ES-I3 (cell line): Measurements from ENCODE around the gene PLPP4.

Source experiments
- H3K36me3 ChIP-seq: 2 replicates; pipeline ENCODE4 v1.6.1; 2013; ENCODE audit warnings: mild to moderate bottlenecking, low read length, control low read depth, moderate library complexity; ENCODE audit not compliant: insufficient read depth
- H3K4me1 ChIP-seq: 2 replicates; pipeline ENCODE4 v1.6.1; 2013; ENCODE audit warnings: mild to moderate bottlenecking, control low read depth, low read length; ENCODE audit not compliant: insufficient read depth
- H3K9ac ChIP-seq: 2 replicates; pipeline ENCODE4 v1.6.1; 2013; ENCODE audit warnings: low read depth, mild to moderate bottlenecking, low read length, moderate library complexity
- H3K9me3 ChIP-seq: 2 replicates; pipeline ENCODE4 v1.6.1; 2013; ENCODE audit warnings: mild to moderate bottlenecking, low read length, moderate library complexity; ENCODE audit not compliant: control insufficient read depth, insufficient read depth

PLPP4 gene

GRCh38 chr10:120436439-120437112, 20.5 kb upstream of the PLPP4 start:
- H3K4me1 ChIP-seq = no peaks in the 10 kb centered on the region
- no peaks in the 10 kb centered on the region for H3K36me3 ChIP-seq
- no peak overlapping the region for H3K9ac ChIP-seq
- no peaks in the 10 kb centered on the region for H3K9me3 ChIP-seq

GRCh38 chr10:120437541-120437940, 19.5 kb upstream of the PLPP4 start:
- Histone ChIP-seq H3K9me3 (no peaks in the 10 kb centered on the region), H3K4me1 (no peaks in the 10 kb centered on the region), H3K36me3 (no peaks in the 10 kb centered on the region), H3K9ac (no peak overlapping the region)

- no peaks in the 10 kb centered on the region for H3K9me3 ChIP-seq
- H3K4me1 ChIP-seq = no peaks in the 10 kb centered on the region
- no peak overlapping the region for H3K9ac ChIP-seq
- H3K36me3 ChIP-seq = no peaks in the 10 kb centered on the region
Measured at GRCh38 chr10:120451968-120452367, 5.1 kb upstream of the PLPP4 start.

GRCh38 chr10:120453319-120453718, 3.7 kb upstream of the PLPP4 start:
- Histone ChIP-seq H3K36me3 (no peaks in the 10 kb centered on the region), H3K4me1 (no peaks in the 10 kb centered on the region), H3K9ac (no peak overlapping the region), H3K9me3 (no peaks in the 10 kb centered on the region)

- no peaks in the 10 kb centered on the region for H3K4me1 ChIP-seq
Measured at GRCh38 chr10:120453886-120454285, 3.1 kb upstream of the PLPP4 start.

GRCh38 chr10:120455004-120455403, 2.0 kb upstream of the PLPP4 start:
- no peaks in the 10 kb centered on the region for H3K9me3 ChIP-seq
- H3K4me1 ChIP-seq = no peaks in the 10 kb centered on the region
- H3K36me3 ChIP-seq = no peaks in the 10 kb centered on the region
- H3K9ac ChIP-seq = no peak overlapping the region

More at GRCh38 chr10:120453886-120454285, 3.1 kb upstream of the PLPP4 start:
- H3K9ac ChIP-seq = no peak overlapping the region
- H3K9me3 ChIP-seq = no peaks in the 10 kb centered on the region
- H3K36me3 ChIP-seq = no peaks in the 10 kb centered on the region

- H3K4me1 ChIP-seq = no peaks in the 10 kb centered on the region
- H3K9me3 ChIP-seq = no peaks in the 10 kb centered on the region
- no peaks in the 10 kb centered on the region for H3K36me3 ChIP-seq
- no peak overlapping the region for H3K9ac ChIP-seq
Measured at GRCh38 chr10:120455606-120456005, 1.4 kb upstream of the PLPP4 start.

- Histone ChIP-seq H3K9me3 (no peaks in the 10 kb centered on the region), H3K4me1 (no peaks in the 10 kb centered on the region), H3K9ac (peak overlapping the region; percentile 63), H3K36me3 (no peaks in the 10 kb centered on the region)
Measured at GRCh38 chr10:120456143-120456625, 843 bp upstream of the PLPP4 start.

- peak overlapping the region; percentile 60; the same call in 1 of the 2 replicates for H3K9ac ChIP-seq
- H3K4me1 ChIP-seq = no peaks in the 10 kb centered on the region
- H3K36me3 ChIP-seq = no peaks in the 10 kb centered on the region
- H3K9me3 ChIP-seq = no peaks in the 10 kb centered on the region
Measured at GRCh38 chr10:120457431-120458172, 575 bp downstream of the PLPP4 start.

GRCh38 chr10:120458432-120458831, 1.4 kb downstream of the PLPP4 start:
- no peak overlapping the region for H3K9ac ChIP-seq

GRCh38 chr10:120459185-120459584, 2.2 kb downstream of the PLPP4 start:
- Histone ChIP-seq H3K36me3 (no peaks in the 10 kb centered on the region), H3K4me1 (no peaks in the 10 kb centered on the region), H3K9ac (no peak overlapping the region), H3K9me3 (no peaks in the 10 kb centered on the region)

More at GRCh38 chr10:120458432-120458831, 1.4 kb downstream of the PLPP4 start:
- Histone ChIP-seq H3K36me3 (no peaks in the 10 kb centered on the region), H3K9me3 (no peaks in the 10 kb centered on the region), H3K4me1 (no peaks in the 10 kb centered on the region)

- Histone ChIP-seq H3K9me3 (no peaks in the 10 kb centered on the region), H3K4me1 (no peaks in the 10 kb centered on the region), H3K9ac (no peak overlapping the region), H3K36me3 (no peaks in the 10 kb centered on the region)
Measured at GRCh38 chr10:120460186-120460585, 3.2 kb downstream of the PLPP4 start.

GRCh38 chr10:120460776-120461175, 3.7 kb downstream of the PLPP4 start:
- Histone ChIP-seq H3K36me3 (no peaks in the 10 kb centered on the region), H3K9ac (no peak overlapping the region), H3K4me1 (no peaks in the 10 kb centered on the region), H3K9me3 (no peaks in the 10 kb centered on the region)

- Histone ChIP-seq H3K4me1 (no peaks in the 10 kb centered on the region), H3K9me3 (no peaks in the 10 kb centered on the region), H3K9ac (no peak overlapping the region), H3K36me3 (no peaks in the 10 kb centered on the region)
Measured at GRCh38 chr10:120462018-120462682, 5.1 kb downstream of the PLPP4 start.
